CD4-positive, alpha-beta T cell (primary cell): ENCODE measurements around the gene ADAMTS8. TPM values are rescaled to one million over a fixed set of nuclear protein-coding genes. Genes with fewer than 3 reads are reported as not detected.

Experiments
- ATAC-seq: fragments of 200-7000 bp; cut with Tn5 transposase; one replicate; pipeline ENCODE4 v1.10.0; 2022; ENCODE audit warnings: mild to moderate bottlenecking; ENCODE audit not compliant: poor library complexity
- CTCF ChIA-PET: fragments of 350-600 bp; sonication (Branson Sonifier 250); formaldehyde crosslinking; loops from one replicate; lab custom pipeline; 2021; ENCODE audit warnings: antibody characterized with exemption, inconsistent platforms; lab: Charles Lee
- POLR2A ChIA-PET: fragments of 350-600 bp; sonication (Branson Sonifier 250); formaldehyde crosslinking; loops from one replicate; lab custom pipeline; 2021; ENCODE audit warnings: antibody characterized with exemption, inconsistent platforms; lab: Charles Lee
- DNase-seq, 14 experiments: peaks; one replicate each; pipeline ENCODE4 v3.0.0-alpha.2; 2013 to 2020; ENCODE audit warnings: mixed read lengths in 2 of 14
- H3K27ac ChIP-seq, 2 donors: one replicate each; pipeline versions ENCODE4 v1.5.1 to v1.7.0; 2013; ENCODE audit warnings: low read length in 2 of 2, low read depth in 1 of 2, mild to moderate bottlenecking in 1 of 2
- H3K27me3 ChIP-seq, 2 experiments: 1 replicate in 1 of 2; 2 replicates in 1 of 2; pipeline versions ENCODE4 v1.6.1 to v1.7.0; 2013; ENCODE audit warnings: low read length in 2 of 2, control low read depth in 1 of 2, mild to moderate bottlenecking in 1 of 2, moderate library complexity in 1 of 2; ENCODE audit not compliant: insufficient read depth in 2 of 2, control insufficient read depth in 1 of 2
- H3K36me3 ChIP-seq: one replicate; pipeline ENCODE4 v1.6.1; 2013; ENCODE audit warnings: low read length, control low read depth; ENCODE audit not compliant: insufficient read depth
- H3K4me1 ChIP-seq: one replicate; pipeline ENCODE4 v1.6.1; 2013; ENCODE audit warnings: low read length, control low read depth; ENCODE audit not compliant: insufficient read depth
- H3K4me3 ChIP-seq: one replicate; pipeline ENCODE4 v1.5.1; 2013; ENCODE audit warnings: mild to moderate bottlenecking, low read length, moderate library complexity
- H3K9me3 ChIP-seq, 2 experiments: 1 replicate in 1 of 2; 2 replicates in 1 of 2; pipeline versions ENCODE4 v1.6.1 to v1.7.0; 2013; ENCODE audit warnings: low read length in 2 of 2, mild to moderate bottlenecking in 2 of 2, control low read depth in 1 of 2, moderate library complexity in 1 of 2; ENCODE audit not compliant: control insufficient read depth in 1 of 2, insufficient read depth in 1 of 2
- H3K27ac Mint-ChIP-seq: one replicate; pipeline ENCODE4 v1.8.0; 2020; ENCODE audit warnings: mixed read lengths
- H3K27me3 Mint-ChIP-seq: one replicate; pipeline ENCODE4 v1.8.0; 2021; ENCODE audit warnings: mixed read lengths
- H3K36me3 Mint-ChIP-seq: one replicate; pipeline ENCODE4 v1.8.0; 2021; ENCODE audit warnings: low read depth, mixed read lengths
- H3K4me1 Mint-ChIP-seq: one replicate; pipeline ENCODE4 v1.8.0; 2021; ENCODE audit warnings: low read depth, mixed read lengths
- H3K4me3 Mint-ChIP-seq: one replicate; pipeline ENCODE4 v1.8.0; 2020; ENCODE audit warnings: mild to moderate bottlenecking, mixed read lengths
- H3K9me3 Mint-ChIP-seq: one replicate; pipeline ENCODE4 v1.8.0; 2020; ENCODE audit warnings: mixed read lengths
- CTCF ChIP-seq: fragments of 200-600 bp; IDR thresholded peaks from one replicate; pipeline ENCODE4 v1.8.0; 2022; ENCODE audit warnings: antibody characterized with exemption, mild to moderate bottlenecking
- intact Hi-C, 2 experiments: fragments of 100-400 bp; cut with DNase I in 1 of 2; cut with micrococcal nuclease in 1 of 2; formaldehyde crosslinking; loops; one replicate each; pipeline versions ENCODE4 v1.15.1 to v1.9.0; 2023 to 2025; cut with DNase I, micrococcal nuclease
- total RNA-seq, 174 experiments: library from RNA in 2 of 174; stranded (reverse) in 2 of 174; gene quantifications; one replicate each; pipeline ENCODE4 v1.2.3 and lab custom pipeline; 2021 to 2026

The ADAMTS8 gene
- total RNA-seq, 2 experiments from 2014 or later, result not detected

- TF ChIP-seq CTCF, result no peak
- ChIA-PET CTCF (no interaction called here), POLR2A (no interaction called here)
- H3K4me1 ChIP-seq, result no peaks in the 10 kb centered on the region
- H3K9me3 ChIP-seq, result peaks cover 16 to 22% of the 10 kb centered on the region in 2 experiments
- H3K27me3 Mint-ChIP-seq, result no peaks in the 10 kb centered on the region
- no peaks in the 10 kb centered on the region for H3K4me1 Mint-ChIP-seq
- no peak overlapping the region for H3K4me3 ChIP-seq
- DNase-seq, result no peak
- ATAC-seq, result no peak
- intact Hi-C loops, result no loop called here
- peaks cover 35% of the 10 kb centered on the region for H3K36me3 Mint-ChIP-seq
- H3K4me3 Mint-ChIP-seq, result no peak overlapping the region
- H3K27me3 ChIP-seq, result no peaks in the 10 kb centered on the region
- peaks cover 16% of the 10 kb centered on the region for H3K9me3 Mint-ChIP-seq
- H3K36me3 ChIP-seq, result no peaks in the 10 kb centered on the region
- no peak overlapping the region for H3K27ac Mint-ChIP-seq
- H3K27ac ChIP-seq, result no peak overlapping the region
Measured at GRCh38 chr11:130358398-130358797, 70.0 kb downstream of the ADAMTS8 start.

Other genes with a start within 250 kb of the ADAMTS8 start
- 10 to 100 TPM; 33.9 to 41.6 TPM for gene ZBTB44, start 113.7 kb downstream of the ADAMTS8 start, total RNA-seq
- under 1 TPM; 0.08 to 0.11 TPM for gene ADAMTS15, start 20.0 kb upstream of the ADAMTS8 start, total RNA-seq